H1 (cell line): Measurements from ENCODE around the gene MYO7B. TPM values are rescaled to one million over a fixed set of nuclear protein-coding genes. Genes with fewer than 3 reads are reported as not detected.

Source experiments
- CTCF ChIA-PET: fragments of 300-600 bp; sonication (Branson Sonifier 250); formaldehyde crosslinking; loops from one replicate; lab custom pipeline; 2021; ENCODE audit not compliant: partially characterized antibody; lab: Charles Lee
- POLR2A ChIA-PET: fragments of 300-600 bp; sonication (Branson Sonifier 250); formaldehyde crosslinking; loops from one replicate; lab custom pipeline; 2021; ENCODE audit warnings: inconsistent platforms; ENCODE audit not compliant: partially characterized antibody; lab: Charles Lee
- DNase-seq, 2 experiments: peaks; one replicate each; pipeline versions ENCODE4 v3.0.0 to v3.0.0-alpha.2; 2010 to 2022; ENCODE audit warnings: low spot score in 2 of 2, low read depth in 1 of 2, mixed read lengths in 1 of 2
- FAIRE-seq: peaks from 2 replicates; lab custom pipeline; 2011; peaks lifted over from hg19 to GRCh38; lab: Jason Lieb, UNC
- H2AFZ ChIP-seq: 2 replicates; pipeline ENCODE4 v1.8.1; 2012; ENCODE audit warnings: low read length, inconsistent platforms
- H2AK5ac ChIP-seq: 2 replicates; pipeline ENCODE4 v1.6.1; 2013; ENCODE audit warnings: low read depth, low read length
- H2BK120ac ChIP-seq: replicated peaks from 2 replicates; pipeline ENCODE3; 2013; ENCODE audit warnings: low read depth, low read length, inconsistent platforms
- H2BK12ac ChIP-seq: 2 replicates; pipeline ENCODE4 v1.6.1; 2013; ENCODE audit warnings: low read depth, low read length
- H2BK15ac ChIP-seq: 2 replicates; pipeline ENCODE4 v1.6.1; 2013; ENCODE audit warnings: low read length
- H2BK20ac ChIP-seq: 2 replicates; pipeline ENCODE4 v1.6.1; 2013; ENCODE audit warnings: low read length
- H2BK5ac ChIP-seq: 2 replicates; pipeline ENCODE4 v1.6.1; 2013; ENCODE audit warnings: low read depth, low read length
- H3K14ac ChIP-seq: 2 replicates; pipeline ENCODE4 v1.6.1; 2013; ENCODE audit warnings: inconsistent platforms; ENCODE audit not compliant: insufficient read length
- H3K18ac ChIP-seq: 2 replicates; pipeline ENCODE4 v1.6.1; 2013; ENCODE audit warnings: low read length; ENCODE audit errors: extremely low read depth
- H3K23ac ChIP-seq: 2 replicates; pipeline ENCODE4 v1.6.1; 2013; ENCODE audit warnings: inconsistent platforms; ENCODE audit not compliant: insufficient read length
- H3K23me2 ChIP-seq: 2 replicates; pipeline ENCODE4 v1.6.1; 2013; ENCODE audit warnings: low read depth, low read length
- H3K27ac ChIP-seq: 2 replicates; pipeline ENCODE4 v1.6.1; 2011; ENCODE audit warnings: low read depth, low read length, inconsistent platforms
- H3K27me3 ChIP-seq, 4 experiments: replicated peaks in 1 of 4; 1 replicate in 1 of 4; 2 replicates in 3 of 4; pipeline versions ENCODE4 v1.6.1 to v1.8.1; 2011 to 2013; ENCODE audit warnings: low read length in 3 of 4, mild to moderate bottlenecking in 3 of 4, inconsistent platforms in 2 of 4, mixed read lengths in 2 of 4, moderate library complexity in 1 of 4; ENCODE audit not compliant: control insufficient read depth in 3 of 4, insufficient read depth in 3 of 4; ENCODE audit errors: extremely low read depth in 1 of 4
- H3K36me3 ChIP-seq, 4 experiments: 2 replicates each; pipeline versions ENCODE4 v1.6.1 to v1.8.1; 2011 to 2013; ENCODE audit warnings: mild to moderate bottlenecking in 4 of 4, low read length in 3 of 4, moderate library complexity in 2 of 4, control low read depth in 1 of 4, inconsistent platforms in 1 of 4; ENCODE audit not compliant: insufficient read depth in 4 of 4, control insufficient read depth in 2 of 4
- H3K4ac ChIP-seq: replicated peaks from 2 replicates; pipeline ENCODE3; 2013; ENCODE audit warnings: low read length, low read depth, mixed read lengths, inconsistent platforms; ENCODE audit not compliant: insufficient read length
- H3K4me1 ChIP-seq, 4 experiments: replicated peaks in 1 of 4; 1 replicate in 1 of 4; 2 replicates in 3 of 4; pipeline versions ENCODE4 v1.6.1 to v1.8.1; 2011 to 2013; ENCODE audit warnings: low read length in 3 of 4, inconsistent platforms in 2 of 4, mixed read lengths in 1 of 4; ENCODE audit not compliant: insufficient read depth in 4 of 4, control insufficient read depth in 3 of 4
- H3K4me2 ChIP-seq, 2 experiments: 2 replicates each; pipeline versions ENCODE4 v1.6.1 to v1.8.1; 2011 to 2013; ENCODE audit warnings: low read depth in 2 of 2, low read length in 2 of 2, control low read depth in 1 of 2, inconsistent platforms in 1 of 2, mild to moderate bottlenecking in 1 of 2; ENCODE audit not compliant: insufficient read depth in 1 of 2
- H3K4me3 ChIP-seq, 4 experiments: fragments of 200-600, 300-600 bp in 1 of 4; sonication (generic), shearing (Covaris generic), sonication (Bioruptor Twin) in 1 of 4; 2 replicates each; pipeline versions ENCODE4 v1.5.1 to v1.8.1; 2011 to 2016; ENCODE audit warnings: low read length in 4 of 4, low read depth in 3 of 4, control low read depth in 2 of 4, inconsistent platforms in 2 of 4, mild to moderate bottlenecking in 2 of 4, mixed read lengths in 1 of 4, moderate library complexity in 1 of 4; ENCODE audit not compliant: insufficient read depth in 2 of 4; ENCODE audit errors: extremely low read depth in 1 of 4
- H3K56ac ChIP-seq: replicated peaks from 2 replicates; pipeline ENCODE3; 2013; ENCODE audit warnings: low read depth, mild to moderate bottlenecking, mixed read lengths, low read length, inconsistent platforms; ENCODE audit not compliant: insufficient read length
- H3K79me1 ChIP-seq: 2 replicates; pipeline ENCODE4 v1.6.1; 2013; ENCODE audit warnings: low read depth, low read length, control low read depth
- H3K79me2 ChIP-seq, 2 experiments: 2 replicates each; pipeline versions ENCODE4 v1.6.1 to v1.8.1; 2012 to 2013; ENCODE audit warnings: low read length in 2 of 2, mild to moderate bottlenecking in 2 of 2, inconsistent platforms in 1 of 2; ENCODE audit not compliant: insufficient read depth in 2 of 2, control insufficient read depth in 1 of 2
- H3K9ac ChIP-seq, 4 experiments: replicated peaks in 1 of 4; 1 replicate in 1 of 4; 2 replicates in 3 of 4; pipeline versions ENCODE4 v1.6.1 to v1.8.1; 2011 to 2013; ENCODE audit warnings: low read depth in 3 of 4, low read length in 3 of 4, control low read depth in 2 of 4, mild to moderate bottlenecking in 2 of 4, moderate library complexity in 2 of 4, inconsistent platforms in 1 of 4; ENCODE audit errors: extremely low read depth in 1 of 4
- H3K9me3 ChIP-seq, 2 experiments: 2 replicates each; pipeline versions ENCODE4 v1.6.1 to v1.8.1; 2012 to 2013; ENCODE audit warnings: mild to moderate bottlenecking in 2 of 2, moderate library complexity in 2 of 2, control low read depth in 1 of 2, inconsistent platforms in 1 of 2, low read depth in 1 of 2, low read length in 1 of 2, mixed read lengths in 1 of 2; ENCODE audit not compliant: insufficient read depth in 2 of 2
- H4K20me1 ChIP-seq, 2 experiments: replicated peaks in 1 of 2; 2 replicates each; pipeline versions ENCODE3 to v1.8.1; 2011 to 2013; ENCODE audit warnings: inconsistent platforms in 2 of 2, low read length in 2 of 2, mild to moderate bottlenecking in 1 of 2; ENCODE audit not compliant: insufficient read depth in 2 of 2, control insufficient read depth in 1 of 2
- H4K5ac ChIP-seq: 2 replicates; pipeline ENCODE4 v1.6.1; 2013; ENCODE audit warnings: low read length, low read depth, mixed read lengths, inconsistent platforms; ENCODE audit not compliant: insufficient read length
- H4K8ac ChIP-seq: 2 replicates; pipeline ENCODE4 v1.8.0; 2013; ENCODE audit warnings: mild to moderate bottlenecking, moderate library complexity, low read length, inconsistent platforms; ENCODE audit not compliant: insufficient read depth; ENCODE audit errors: extremely low read depth
- H4K91ac ChIP-seq: replicated peaks from 2 replicates; pipeline ENCODE3; 2013; ENCODE audit warnings: low read length, mixed read lengths, inconsistent platforms; ENCODE audit not compliant: insufficient read length
- EP300 ChIP-seq, 2 experiments: IDR thresholded peaks; 1 replicate in 1 of 2; 2 replicates in 1 of 2; pipeline ENCODE4 v1.6.1; 2011 to 2012; ENCODE audit warnings: low read depth in 2 of 2, low read length in 2 of 2, mild to moderate bottlenecking in 2 of 2, borderline replicate concordance in 1 of 2, inconsistent platforms in 1 of 2, moderate library complexity in 1 of 2
- RBBP5 ChIP-seq: IDR thresholded peaks from 2 replicates; pipeline ENCODE4 v1.7.1; 2012; ENCODE audit warnings: low read depth, mild to moderate bottlenecking, inconsistent platforms, low read length, moderate library complexity, borderline replicate concordance
- RNF2 ChIP-seq: fragments of 200-900, 300-1000 bp; sonication (generic); IDR thresholded peaks from 2 replicates; pipeline ENCODE4 v1.7.1; 2016; ENCODE audit warnings: borderline replicate concordance, low read depth, mild to moderate bottlenecking, antibody characterized with exemption, low read length; ENCODE audit not compliant: poor library complexity, severe bottlenecking; ENCODE audit errors: missing control alignments
- SIN3A ChIP-seq, 2 experiments: IDR thresholded peaks in 1 of 2; conservative IDR thresholded peaks in 1 of 2; 2 replicates each; pipeline ENCODE4 v1.6.1; 2011 to 2012; ENCODE audit warnings: low read length in 2 of 2, improper control_type of control experiment in 1 of 2, low read depth in 1 of 2, mild to moderate bottlenecking in 1 of 2
- SRF ChIP-seq: IDR thresholded peaks from 2 replicates; pipeline ENCODE4 v1.6.1; 2011; ENCODE audit warnings: mild to moderate bottlenecking, low read depth, low read length, moderate library complexity
- TBP ChIP-seq: IDR thresholded peaks from 2 replicates; pipeline ENCODE4 v1.6.1; 2011; ENCODE audit warnings: low read depth, low read length, improper control_type of control experiment
- YY1 ChIP-seq: IDR thresholded peaks from 2 replicates; pipeline ENCODE4 v1.6.1; 2011; ENCODE audit warnings: low read depth, mild to moderate bottlenecking, low read length
- WGBS, 2 experiments: shearing (Covaris generic) in 1 of 2; methylation state at CpG; one replicate each; pipeline versions ENCODE4 v1.1.6 to v1.1.7; 2013 to 2015; ENCODE audit warnings: low lambda C conversion rate in 2 of 2, mixed read lengths in 2 of 2, inconsistent platforms in 1 of 2, low coverage in 1 of 2, missing lambda C conversion rate in 1 of 2; ENCODE audit not compliant: insufficient replicate concordance in 2 of 2, insufficient coverage in 1 of 2, insufficient read length in 1 of 2; ENCODE audit errors: extremely low coverage in 1 of 2, missing lambda C conversion rate in 1 of 2; 5-methylcytosine and 5-hydroxymethylcytosine counted together
- polyA plus RNA-seq, 7 experiments: library from polyadenylated mRNA; depleted of rRNA in 3 of 7; stranded (reverse) in 5 of 7; unstranded in 2 of 7; fragments of >200 nt in 5 of 7; fragments of 200-250 nt in 2 of 7; gene quantifications; 1 replicate in 5 of 7; 2 replicates in 1 of 7; 4 replicates in 1 of 7; pipeline versions ENCODE4 v1.2.1 to v1.2.3, GENCODE V29; 2011 to 2013; ENCODE audit warnings: missing spikeins in 2 of 7, mixed read lengths in 2 of 7
- total RNA-seq: library from RNA; stranded (reverse); fragmentation: NEBNext Ultra II Directional; extraction: Animal tissue kit (Norgen Biotek cat#: 25700); gene quantifications from 2 replicates; pipeline ENCODE4 v1.2.1, GENCODE V29; 2021
- TF ChIP-seq, protein P1 (sequence below), 3 experiments: IDR thresholded peaks; 1 replicate in 2 of 3; 2 replicates in 1 of 3; pipeline versions ENCODE4 v1.5.1 to v1.6.1; 2011; ENCODE audit warnings: low read length in 3 of 3, mild to moderate bottlenecking in 3 of 3, inconsistent platforms in 2 of 3, low read depth in 1 of 3, moderate library complexity in 1 of 3; ENCODE audit not compliant: insufficient read depth in 1 of 3; ENCODE audit errors: control extremely low read depth in 1 of 3

The MYO7B gene
- total and polyA plus RNA-seq, 2 of the 8 experiments (the other 6 are each of a cell fraction or from before 2014, with no cell fraction given): not detected

GRCh38 chr2:127637725-127638252 is 102.3 kb downstream of the MYO7B start:
- Histone ChIP-seq H3K18ac (peak overlapping the region; percentile 75; the same call in 1 of the 2 replicates), H3K79me2 (no peaks in the 10 kb centered on the region), H3K23me2 (no peaks in the 10 kb centered on the region), H3K4me1 (peaks cover 0 to 19% (median 7%) of the 10 kb centered on the region in 4 experiments; a peak in 6 of 7 replicates), H4K91ac (peak overlapping the region; percentile 84), H3K23ac (no peak overlapping the region), H3K36me3 (no peaks in the 10 kb centered on the region), H2BK15ac (no peak overlapping the region), H3K56ac (no peak overlapping the region), H3K9me3 (no peaks in the 10 kb centered on the region), H3K79me1 (no peaks in the 10 kb centered on the region), H3K14ac (no peak overlapping the region), H4K5ac (no peak overlapping the region), H2BK5ac (peak overlapping the region; percentile 47; the same call in 1 of the 2 replicates), H3K9ac (no peak overlapping the region; a peak in 1 of 7 replicates), H2BK12ac (peak overlapping the region; percentile 95; the same call in 1 of the 2 replicates), H3K27ac (no peak overlapping the region), H3K4me3 (peak overlapping the region in 1 of 4 experiments; percentile 2; a peak in 1 of 8 replicates), H4K8ac (peak overlapping the region; percentile 69; the same call in 1 of the 2 replicates), H2BK20ac (peak overlapping the region; percentile 43; the same call in 1 of the 2 replicates), H2BK120ac (no peak overlapping the region), H3K4me2 (peak overlapping the region; percentile 39 to 54; a peak in 3 of 4 replicates), H4K20me1 (no peaks in the 10 kb centered on the region), H2AK5ac (peak overlapping the region; percentile 53; the same call in 1 of the 2 replicates), H3K4ac (peak overlapping the region; percentile 87), H2AFZ (no peak overlapping the region), H3K27me3 (no peaks in the 10 kb centered on the region)
- DNase-seq (peak in 1 of 2 experiments; percentile 61), FAIRE-seq (no peak)
- ChIA-PET CTCF (interaction anchor here (1.0 to 9.8 kb wide), 7 partner anchors 10 to 54 kb away, joined by 3 to 114 read pairs (median 3); no protein-coding TSS in a partner anchor), POLR2A (interaction anchor here (3.3 kb wide), 1 partner anchor 111 kb away, joined by 10 read pairs; the partner anchor contains the start of gene IWS1)
- WGBS, 2 experiments: 72% methylated on average over 8 of the region's 8 CpGs; no CpG with 5 or more reads in 1 of the 2 experiments
- TF ChIP-seq YY1: no peak
- no peak for TF ChIP-seq EP300 (IDR thresholded peaks at IDR 0.05; ENCODE audit: borderline replicate concordance in 1 of 2, low read depth in 2 of 2, low read length in 2 of 2)
- TF ChIP-seq TBP: no peak
- TF ChIP-seq RBBP5: 0 out of 2 replicates have a peak, but pooled peaks have one; percentile 18
- TF ChIP-seq RNF2: no peak
- TF ChIP-seq SIN3A (conservative IDR thresholded peaks at IDR 0.05 in 1 of 2, IDR thresholded peaks at IDR 0.05 in 1 of 2; ENCODE audit: low read depth in 1 of 2, low read length in 2 of 2): no peak
- TF ChIP-seq, protein P1, sequence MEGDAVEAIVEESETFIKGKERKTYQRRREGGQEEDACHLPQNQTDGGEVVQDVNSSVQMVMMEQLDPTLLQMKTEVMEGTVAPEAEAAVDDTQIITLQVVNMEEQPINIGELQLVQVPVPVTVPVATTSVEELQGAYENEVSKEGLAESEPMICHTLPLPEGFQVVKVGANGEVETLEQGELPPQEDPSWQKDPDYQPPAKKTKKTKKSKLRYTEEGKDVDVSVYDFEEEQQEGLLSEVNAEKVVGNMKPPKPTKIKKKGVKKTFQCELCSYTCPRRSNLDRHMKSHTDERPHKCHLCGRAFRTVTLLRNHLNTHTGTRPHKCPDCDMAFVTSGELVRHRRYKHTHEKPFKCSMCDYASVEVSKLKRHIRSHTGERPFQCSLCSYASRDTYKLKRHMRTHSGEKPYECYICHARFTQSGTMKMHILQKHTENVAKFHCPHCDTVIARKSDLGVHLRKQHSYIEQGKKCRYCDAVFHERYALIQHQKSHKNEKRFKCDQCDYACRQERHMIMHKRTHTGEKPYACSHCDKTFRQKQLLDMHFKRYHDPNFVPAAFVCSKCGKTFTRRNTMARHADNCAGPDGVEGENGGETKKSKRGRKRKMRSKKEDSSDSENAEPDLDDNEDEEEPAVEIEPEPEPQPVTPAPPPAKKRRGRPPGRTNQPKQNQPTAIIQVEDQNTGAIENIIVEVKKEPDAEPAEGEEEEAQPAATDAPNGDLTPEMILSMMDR (IDR thresholded peaks at IDR 0.05; ENCODE audit: control extremely low read depth in 1 of 3, insufficient read depth in 1 of 3, low read depth in 1 of 3, low read length in 3 of 3): no peak
- TF ChIP-seq SRF: no peak
